Tibial nerve (tissue), 4 donors: ENCODE results near the gene PHLPP2. TPM values are rescaled to one million over a fixed set of nuclear protein-coding genes. Genes with fewer than 3 reads are reported as not detected.

Experiments
- DNase-seq, 2 donors: peaks; one replicate each; pipeline ENCODE4 v3.0.0-alpha.2; 2019; ENCODE audit warnings: low spot score in 2 of 2
- H3K27ac ChIP-seq, 4 donors: fragments of 200-600 bp; sonication (generic) in 3 of 4; one replicate each; pipeline ENCODE4 v1.5.1; 2017 to 2019; ENCODE audit warnings: mild to moderate bottlenecking in 1 of 4
- H3K27me3 ChIP-seq, 2 donors: fragments of 200-600 bp; sonication (generic) in 1 of 2; one replicate each; pipeline versions ENCODE4 v1.5.1 to v1.6.0; 2017 to 2019
- H3K36me3 ChIP-seq, 3 donors: fragments of 200-600 bp; sonication (generic); one replicate each; pipeline ENCODE4 v1.5.1; 2018 to 2019
- H3K4me1 ChIP-seq, 4 donors: fragments of 200-600 bp; sonication (generic) in 3 of 4; one replicate each; pipeline ENCODE4 v1.5.1; 2017 to 2019
- H3K4me3 ChIP-seq, 4 donors: fragments of 200-600 bp; sonication (generic) in 3 of 4; one replicate each; pipeline ENCODE4 v1.5.1; 2017 to 2019; ENCODE audit warnings: mild to moderate bottlenecking in 1 of 4, moderate library complexity in 1 of 4
- H3K9me3 ChIP-seq, 4 donors: fragments of 200-600 bp; sonication (generic) in 3 of 4; one replicate each; pipeline ENCODE4 v1.5.1; 2017 to 2019
- CTCF ChIP-seq, 5 experiments: fragments of 200-600 bp in 3 of 5; fragments of 450-650 bp in 2 of 5; sonication (generic) in 3 of 5; IDR thresholded peaks; one replicate each; pipeline ENCODE4 v1.5.1; 2016 to 2019; ENCODE audit warnings: antibody characterized with exemption in 5 of 5, mild to moderate bottlenecking in 3 of 5, moderate library complexity in 2 of 5
- EP300 ChIP-seq, 2 donors: sonication (generic); formaldehyde crosslinking; IDR thresholded peaks; one replicate each; pipeline ENCODE4 v1.6.1; 2017; ENCODE audit warnings: antibody characterized with exemption in 2 of 2, mild to moderate bottlenecking in 1 of 2
- POLR2A ChIP-seq, 2 donors: fragments of 450-650 bp; IDR thresholded peaks; one replicate each; pipeline ENCODE4 v1.6.1; 2017; ENCODE audit warnings: antibody characterized with exemption in 2 of 2, mild to moderate bottlenecking in 2 of 2, moderate library complexity in 2 of 2
- WGBS, 2 donors: methylation state at CpG; one replicate each; pipeline ENCODE4 v1.1.5; 2018; 5-methylcytosine and 5-hydroxymethylcytosine counted together
- total RNA-seq, 4 donors: library from RNA; depleted of rRNA; stranded (reverse); fragments of >200 nt; gene quantifications; one replicate each; pipeline ENCODE4 v1.1.0, GENCODE V29; 2016

PHLPP2 gene
- total RNA-seq, 4 donors from 2014 or later, result 13.8 to 18.2 (median 16.2) TPM

GRCh38 chr16:71676236-71676635, 48.3 kb downstream of the PHLPP2 start:
- peaks cover 0 to 95% (median 4%) of the 10 kb centered on the region in 3 donors for H3K36me3 ChIP-seq
- DNase-seq, result no peak

GRCh38 chr16:71675380-71675779, 49.1 kb downstream of the PHLPP2 start:
- TF ChIP-seq POLR2A (IDR thresholded peaks at IDR 0.05) (no peak), CTCF (IDR thresholded peaks at IDR 0.05) (no peak), EP300 (IDR thresholded peaks at IDR 0.05) (no peak)
- H3K27me3 ChIP-seq, result no peaks in the 10 kb centered on the region
- DNase-seq, result no peak
- no peak overlapping the region for H3K27ac ChIP-seq
- WGBS, 2 donors, result 93 to 95% methylated on average over 3 of the region's 3 CpGs
- no peaks in the 10 kb centered on the region for H3K4me1 ChIP-seq
- no peaks in the 10 kb centered on the region for H3K9me3 ChIP-seq
- H3K4me3 ChIP-seq, result no peak overlapping the region
- peaks cover 0 to 95% (median 4%) of the 10 kb centered on the region in 3 donors for H3K36me3 ChIP-seq

More at GRCh38 chr16:71676236-71676635, 48.3 kb downstream of the PHLPP2 start:
- no peaks in the 10 kb centered on the region for H3K9me3 ChIP-seq
- H3K27me3 ChIP-seq, result no peaks in the 10 kb centered on the region
- H3K4me3 ChIP-seq, result no peak overlapping the region
- TF ChIP-seq CTCF (IDR thresholded peaks at IDR 0.05), result no peak
- no peak for TF ChIP-seq EP300 (IDR thresholded peaks at IDR 0.05)
- TF ChIP-seq POLR2A (IDR thresholded peaks at IDR 0.05), result no peak
- no peak overlapping the region for H3K27ac ChIP-seq
- 69 to 70% methylated on average over 5 of the region's 5 CpGs for WGBS, 2 donors
- no peaks in the 10 kb centered on the region for H3K4me1 ChIP-seq

GRCh38 chr16:71674229-71674628, 50.3 kb downstream of the PHLPP2 start:
- 94 to 100% methylated on average over 2 of the region's 2 CpGs for WGBS, 2 donors
- Histone ChIP-seq H3K27me3 (no peaks in the 10 kb centered on the region), H3K4me1 (no peaks in the 10 kb centered on the region), H3K36me3 (peaks cover 0 to 95% (median 4%) of the 10 kb centered on the region in 3 donors), H3K4me3 (no peak overlapping the region), H3K9me3 (no peaks in the 10 kb centered on the region), H3K27ac (no peak overlapping the region)
- TF ChIP-seq POLR2A (IDR thresholded peaks at IDR 0.05) (no peak), CTCF (IDR thresholded peaks at IDR 0.05) (no peak), EP300 (IDR thresholded peaks at IDR 0.05) (no peak)
- no peak for DNase-seq

- Histone ChIP-seq H3K4me3 (no peak overlapping the region), H3K9me3 (no peaks in the 10 kb centered on the region), H3K36me3 (peaks cover 0 to 95% (median 4%) of the 10 kb centered on the region in 3 donors), H3K4me1 (no peaks in the 10 kb centered on the region), H3K27ac (no peak overlapping the region), H3K27me3 (no peaks in the 10 kb centered on the region)
- DNase-seq, result no peak
- TF ChIP-seq EP300 (IDR thresholded peaks at IDR 0.05) (no peak), POLR2A (IDR thresholded peaks at IDR 0.05) (no peak), CTCF (IDR thresholded peaks at IDR 0.05) (no peak)
- WGBS, 2 donors, result 97 to 100% methylated on average over 1 of the region's 1 CpG
Measured at GRCh38 chr16:71673582-71673973, 50.9 kb downstream of the PHLPP2 start.

GRCh38 chr16:71672803-71673581, 51.5 kb downstream of the PHLPP2 start:
- 95% methylated on average over 5 of the region's 5 CpGs for WGBS, 2 donors
- Histone ChIP-seq H3K36me3 (peaks cover 0 to 93% (median 4%) of the 10 kb centered on the region in 3 donors), H3K9me3 (no peaks in the 10 kb centered on the region), H3K27me3 (no peaks in the 10 kb centered on the region), H3K4me3 (no peak overlapping the region), H3K4me1 (no peaks in the 10 kb centered on the region), H3K27ac (no peak overlapping the region)
- no peak for TF ChIP-seq EP300 (IDR thresholded peaks at IDR 0.05)
- no peak for TF ChIP-seq POLR2A (IDR thresholded peaks at IDR 0.05)
- TF ChIP-seq CTCF (IDR thresholded peaks at IDR 0.05), result no peak
- DNase-seq, result no peak
